HCT116 (cell line): ENCODE measurements around the gene CHSY1. TPM values are rescaled to one million over a fixed set of nuclear protein-coding genes. Genes with fewer than 3 reads are reported as not detected.
"Not testable (repeated sequence)": the region's sequence is repeated elsewhere in the genome, so short reads cannot be mapped to it uniquely, and the experiment has no call there.

Experiments
- ATAC-seq: fragments of 200-7000 bp; cut with Tn5 transposase; 2 replicates; pipeline ENCODE4 v1.9.1; 2020; ENCODE audit warnings: mild to moderate bottlenecking, moderate library complexity
- BruUV-seq: library from RNA; stranded (reverse); fragments of 400-500 nt; replicated peaks from 2 replicates; lab custom pipeline; 2021; lab: Mats Ljungman, UMichigan
- CTCF ChIA-PET: fragments of 300-600 bp; sonication (Branson Sonifier 250); formaldehyde crosslinking; loops from one replicate; lab custom pipeline; 2021; ENCODE audit warnings: antibody characterized with exemption; lab: Charles Lee
- POLR2A ChIA-PET: fragments of 300-600, 350-600 bp; sonication (Branson Sonifier 250); formaldehyde crosslinking; loops from one replicate; lab custom pipeline; 2021; ENCODE audit warnings: antibody characterized with exemption; lab: Charles Lee
- RAD21 ChIA-PET, 2 experiments: fragments of 300-600 bp; sonication (Branson Sonifier 250); formaldehyde crosslinking; loops; one replicate each; lab custom pipeline; 2023; ENCODE audit warnings: low total read pairs in 2 of 2; ENCODE audit not compliant: uncharacterized antibody in 2 of 2, unreplicated experiment in 2 of 2, low non-redundant PET in 1 of 2; lab: Charles Lee
- DNase-seq: peaks from one replicate; pipeline ENCODE4 v3.0.0-alpha.2; 2010; ENCODE audit warnings: low read depth, low spot score
- H2AFZ ChIP-seq: fragments of 200-600 bp; shearing (Covaris generic), sonication (generic); 2 replicates; pipeline ENCODE4 v1.6.1; 2017; ENCODE audit warnings: low read depth, mixed run types, mixed read lengths, antibody characterized with exemption, low read length; ENCODE audit not compliant: poor library complexity, severe bottlenecking
- H3K27ac ChIP-seq: 2 replicates; pipeline ENCODE4 v1.5.1; 2012; ENCODE audit warnings: low read depth, low read length
- H3K27me3 ChIP-seq: fragments of 200-600 bp; sonication (generic); 2 replicates; pipeline ENCODE4 v1.6.1; 2016; ENCODE audit warnings: mixed run types, low read length, mixed read lengths; ENCODE audit not compliant: insufficient read depth
- H3K36me3 ChIP-seq, 2 experiments: fragments of 200-500 bp in 1 of 2; fragments of 200-600 bp in 1 of 2; sonication (Bioruptor generic) in 1 of 2; sonication (generic) in 1 of 2; 2 replicates each; pipeline versions ENCODE4 v1.5.1 to v1.6.1; 2014 to 2016; ENCODE audit warnings: low read length in 2 of 2, inconsistent platforms in 1 of 2, mixed read lengths in 1 of 2, mixed run types in 1 of 2; ENCODE audit not compliant: insufficient read depth in 2 of 2, control insufficient read depth in 1 of 2
- H3K4me1 ChIP-seq, 2 experiments: fragments of 200-600 bp in 1 of 2; sonication (generic) in 1 of 2; 2 replicates each; pipeline versions ENCODE4 v1.5.1 to v1.6.1; 2012 to 2017; ENCODE audit warnings: low read length in 2 of 2, inconsistent platforms in 1 of 2, mild to moderate bottlenecking in 1 of 2, mixed read lengths in 1 of 2, mixed run types in 1 of 2, moderate library complexity in 1 of 2; ENCODE audit not compliant: insufficient read depth in 2 of 2, control insufficient read depth in 1 of 2
- H3K4me2 ChIP-seq: fragments of 200-600 bp; sonication (generic); 2 replicates; pipeline ENCODE4 v1.6.1; 2017; ENCODE audit warnings: mixed run types, low read length, mixed read lengths
- H3K4me3 ChIP-seq, 2 experiments: fragments of 200-600 bp in 1 of 2; sonication (generic) in 1 of 2; replicated peaks in 1 of 2; 2 replicates each; pipeline ENCODE4 v1.5.1; 2011 to 2016; ENCODE audit warnings: low read length in 2 of 2, control low read depth in 1 of 2, low read depth in 1 of 2, mild to moderate bottlenecking in 1 of 2, mixed read lengths in 1 of 2, mixed run types in 1 of 2
- H3K79me2 ChIP-seq: fragments of 200-600 bp; sonication (generic); 2 replicates; pipeline ENCODE4 v1.6.1; 2017; ENCODE audit warnings: mild to moderate bottlenecking, mixed run types, low read length, moderate library complexity, mixed read lengths; ENCODE audit not compliant: insufficient read depth
- H3K9ac ChIP-seq: fragments of 200-600 bp; sonication (generic); 2 replicates; pipeline ENCODE4 v1.6.1; 2016; ENCODE audit warnings: low read length, mixed read lengths
- H3K9me2 ChIP-seq: fragments of 200-600 bp; sonication (generic), shearing (Covaris generic); 2 replicates; pipeline ENCODE4 v1.6.1; 2017; ENCODE audit warnings: mixed run types, mild to moderate bottlenecking, moderate library complexity; ENCODE audit not compliant: insufficient read depth
- H3K9me3 ChIP-seq, 2 experiments: fragments of 200-500 bp in 1 of 2; fragments of 200-600 bp in 1 of 2; sonication (Bioruptor generic) in 1 of 2; sonication (generic) in 1 of 2; 2 replicates each; pipeline ENCODE4 v1.6.1; 2014 to 2017; ENCODE audit warnings: low read length in 2 of 2, mixed read lengths in 2 of 2, inconsistent platforms in 1 of 2, low read depth in 1 of 2, mild to moderate bottlenecking in 1 of 2, mixed run types in 1 of 2, moderate library complexity in 1 of 2; ENCODE audit not compliant: control insufficient read depth in 1 of 2, insufficient read depth in 1 of 2
- H4K20me1 ChIP-seq: fragments of 200-600 bp; sonication (generic), shearing (Covaris generic); 2 replicates; pipeline ENCODE4 v1.6.1; 2017; ENCODE audit warnings: mixed run types, mild to moderate bottlenecking, moderate library complexity; ENCODE audit not compliant: insufficient read depth
- CTCF ChIP-seq, 3 experiments: fragments of 200-600 bp in 1 of 3; sonication (generic) in 1 of 3; IDR thresholded peaks in 2 of 3; conservative IDR thresholded peaks in 1 of 3; 2 replicates each; pipeline ENCODE4 v1.5.1; 2012 to 2017; ENCODE audit warnings: low read depth in 2 of 3, low read length in 2 of 3, antibody characterized with exemption in 1 of 3, borderline replicate concordance in 1 of 3, control low read depth in 1 of 3, mild to moderate bottlenecking in 1 of 3, mixed read lengths in 1 of 3, mixed run types in 1 of 3, moderate library complexity in 1 of 3; ENCODE audit not compliant: insufficient read depth in 1 of 3
- MAX ChIP-seq: IDR thresholded peaks from 2 replicates; pipeline ENCODE4 v1.6.1; 2012
- RAD21 ChIP-seq: IDR thresholded peaks from 2 replicates; pipeline ENCODE4 v1.6.1; 2012; ENCODE audit warnings: low read depth, mild to moderate bottlenecking
- intact Hi-C: fragments of 100-400 bp; cut with micrococcal nuclease; formaldehyde crosslinking; loops from 2 replicates; pipeline ENCODE4 v1.10.0; 2022
- total RNA-seq: library from RNA; stranded (reverse); gene quantifications from one replicate; pipeline ENCODE4 v1.2.1, GENCODE V29; 2021; ENCODE audit not compliant: unreplicated experiment

CHSY1 gene
- total RNA-seq, 1 experiment from 2014 or later, result 25.4 TPM

GRCh38 chr15:101288905-101289513, 37.2 kb upstream of the CHSY1 start:
- no TSS peak for BruUV-seq
- ATAC-seq, result peak; percentile 63
- Histone ChIP-seq H3K9ac (no peak overlapping the region), H2AFZ (no peak overlapping the region)
- intact Hi-C loops, result loop anchor here (1.0 kb wide), 1 partner anchor 352 kb away; no protein-coding TSS in a partner anchor
- TF ChIP-seq RAD21 (peak; percentile 50), CTCF (IDR thresholded peaks at IDR 0.05 in 2 of 3, conservative IDR thresholded peaks at IDR 0.05 in 1 of 3; ENCODE audit: borderline replicate concordance in 1 of 3, insufficient read depth in 1 of 3, low read depth in 2 of 3, low read length in 2 of 3) (peak; percentile 41 to 78 (median 64); a peak in 5 of 6 replicates), MAX (no peak)
- TF ChIP-seq, all 23 proteins: peak for 2
- peak; percentile 42 for DNase-seq
- CTCF ChIA-PET, result interaction anchor here (0.6 to 2.9 kb wide), 14 partner anchors 9 to 366 kb away, joined by 3 to 20 read pairs (median 4); partner anchors contain the start of gene CHSY1
- H3K27ac ChIP-seq, result no peak overlapping the region
- H3K9me2 ChIP-seq, result no peaks in the 10 kb centered on the region
- H3K9me3 ChIP-seq, result no peaks in the 10 kb centered on the region
- H4K20me1 ChIP-seq, result peaks cover 53% of the 10 kb centered on the region; the same call in 1 of the 2 replicates
- H3K4me1 ChIP-seq, result peaks cover 15 to 30% of the 10 kb centered on the region in 2 experiments
- POLR2A ChIA-PET, result no interaction called here
- H3K27me3 ChIP-seq, result no peaks in the 10 kb centered on the region
- no peak overlapping the region for H3K4me2 ChIP-seq
- H3K36me3 ChIP-seq, result peaks cover 46 to 59% of the 10 kb centered on the region in 2 experiments
- peaks cover 97% of the 10 kb centered on the region for H3K79me2 ChIP-seq
- no peak overlapping the region for H3K4me3 ChIP-seq
- RAD21 ChIA-PET, result interaction anchor here in 1 of 2 experiments (0.6 kb wide), 1 partner anchor 187 kb away, joined by 3 read pairs; no protein-coding TSS in a partner anchor

- H3K4me2 ChIP-seq, RAD21 ChIA-PET, H3K9ac ChIP-seq, H3K27ac ChIP-seq, H3K9me3 ChIP-seq, H2AFZ ChIP-seq, H3K4me3 ChIP-seq, ATAC-seq, POLR2A ChIA-PET, intact Hi-C loops, H3K27me3 ChIP-seq, H3K9me2 ChIP-seq, BruUV-seq, DNase-seq: not testable (repeated sequence)
- Histone ChIP-seq H4K20me1 (peaks cover 42% of the 10 kb centered on the region; the same call in 1 of the 2 replicates), H3K36me3 (peaks cover 54 to 67% of the 10 kb centered on the region in 2 experiments), H3K79me2 (peaks cover 84% of the 10 kb centered on the region), H3K4me1 (peaks cover 5 to 16% of the 10 kb centered on the region in 2 experiments; a peak in 3 of 4 replicates)
- CTCF ChIA-PET, result interaction anchor here (2.9 kb wide), 1 partner anchor 354 kb away, joined by 20 read pairs; no protein-coding TSS in a partner anchor
Measured at GRCh38 chr15:101287342-101287741, 35.5 kb upstream of the CHSY1 start.
